H1 (cell line): ENCODE measurements around the gene RAD9A. TPM values are rescaled to one million over a fixed set of nuclear protein-coding genes. Genes with fewer than 3 reads are reported as not detected.

ENCODE experiments used
- BCL11A ChIP-seq, 2 experiments: IDR thresholded peaks; one replicate each; pipeline ENCODE4 v1.6.1; 2011; ENCODE audit warnings: low read depth in 2 of 2, low read length in 2 of 2, mild to moderate bottlenecking in 2 of 2
- CHD1 ChIP-seq: IDR thresholded peaks from 2 replicates; pipeline ENCODE4 v1.6.1; 2012; ENCODE audit warnings: low read depth, low read length, improper control_type of control experiment
- CHD2 ChIP-seq: IDR thresholded peaks from 2 replicates; pipeline ENCODE4 v1.6.1; 2012; ENCODE audit warnings: low read length, improper control_type of control experiment
- CTBP2 ChIP-seq: IDR thresholded peaks from 2 replicates; pipeline ENCODE4 v1.7.0; 2011; ENCODE audit warnings: borderline replicate concordance, mild to moderate bottlenecking, moderate library complexity, mixed read lengths, low read length; ENCODE audit not compliant: insufficient read depth, insufficient read length
- CTCF ChIP-seq, 3 experiments: IDR thresholded peaks; 1 replicate in 2 of 3; 2 replicates in 1 of 3; pipeline versions ENCODE4 v1.5.1 to v1.6.1; 2011; ENCODE audit warnings: low read length in 3 of 3, mild to moderate bottlenecking in 3 of 3, inconsistent platforms in 2 of 3, low read depth in 1 of 3, moderate library complexity in 1 of 3; ENCODE audit not compliant: insufficient read depth in 1 of 3; ENCODE audit errors: control extremely low read depth in 1 of 3
- E2F6 ChIP-seq: IDR thresholded peaks from 2 replicates; pipeline ENCODE4 v1.6.1; 2012; ENCODE audit warnings: inconsistent platforms
- EGR1 ChIP-seq: IDR thresholded peaks from 2 replicates; pipeline ENCODE4 v1.6.1; 2011; ENCODE audit warnings: low read depth, low read length, borderline replicate concordance
- EP300 ChIP-seq, 2 experiments: IDR thresholded peaks; 1 replicate in 1 of 2; 2 replicates in 1 of 2; pipeline ENCODE4 v1.6.1; 2011 to 2012; ENCODE audit warnings: low read depth in 2 of 2, low read length in 2 of 2, mild to moderate bottlenecking in 2 of 2, borderline replicate concordance in 1 of 2, inconsistent platforms in 1 of 2, moderate library complexity in 1 of 2
- FOSL1 ChIP-seq: IDR thresholded peaks from 2 replicates; pipeline ENCODE4 v1.6.1; 2011; ENCODE audit warnings: mild to moderate bottlenecking, low read depth, low read length, moderate library complexity; ENCODE audit not compliant: insufficient read depth
- HDAC2 ChIP-seq, 2 experiments: fragments of 300-600 bp in 1 of 2; sonication (generic) in 1 of 2; IDR thresholded peaks; 2 replicates each; pipeline ENCODE4 v1.6.1; 2011 to 2012; ENCODE audit warnings: low read depth in 2 of 2, low read length in 2 of 2, mild to moderate bottlenecking in 2 of 2, moderate library complexity in 2 of 2, borderline replicate concordance in 1 of 2, inconsistent platforms in 1 of 2
- JUN ChIP-seq: IDR thresholded peaks from 2 replicates; pipeline ENCODE4 v1.6.1; 2011; ENCODE audit warnings: low read depth, mild to moderate bottlenecking, improper control_type of control experiment, low read length
- MAFK ChIP-seq: IDR thresholded peaks from 2 replicates; pipeline ENCODE4 v1.6.1; 2012; ENCODE audit warnings: low read depth, mild to moderate bottlenecking, improper control_type of control experiment, low read length
- NANOG ChIP-seq: IDR thresholded peaks from 2 replicates; pipeline ENCODE4 v1.6.1; 2011; ENCODE audit warnings: low read length, low read depth, mild to moderate bottlenecking, inconsistent platforms; ENCODE audit not compliant: insufficient read depth, poor library complexity, severe bottlenecking
- POLR2A ChIP-seq, 2 experiments: IDR thresholded peaks; 1 replicate in 1 of 2; 2 replicates in 1 of 2; pipeline ENCODE4 v1.6.1; 2011; ENCODE audit warnings: low read depth in 2 of 2, low read length in 2 of 2, mild to moderate bottlenecking in 2 of 2; ENCODE audit errors: control extremely low read depth in 1 of 2
- POU5F1 ChIP-seq: IDR thresholded peaks from 2 replicates; pipeline ENCODE4 v1.6.1; 2011; ENCODE audit warnings: low read depth, mild to moderate bottlenecking, low read length, moderate library complexity
- RAD21 ChIP-seq, 2 experiments: IDR thresholded peaks in 1 of 2; conservative IDR thresholded peaks in 1 of 2; 2 replicates each; pipeline ENCODE4 v1.6.1; 2011; ENCODE audit warnings: low read depth in 2 of 2, low read length in 2 of 2, improper control_type of control experiment in 1 of 2, inconsistent platforms in 1 of 2, mild to moderate bottlenecking in 1 of 2, moderate library complexity in 1 of 2
- SUZ12 ChIP-seq: fragments of 200-600 bp; sonication (generic); IDR thresholded peaks from 2 replicates; pipeline ENCODE4 v1.6.1; 2012; ENCODE audit warnings: mild to moderate bottlenecking, inconsistent platforms, low read length, moderate library complexity, mixed read lengths
- TCF12 ChIP-seq: IDR thresholded peaks from 2 replicates; pipeline ENCODE4 v1.6.1; 2011; ENCODE audit warnings: low read depth, mild to moderate bottlenecking, low read length
- polyA plus RNA-seq, 7 experiments: library from polyadenylated mRNA; depleted of rRNA in 3 of 7; stranded (reverse) in 5 of 7; unstranded in 2 of 7; fragments of >200 nt in 5 of 7; fragments of 200-250 nt in 2 of 7; gene quantifications; 1 replicate in 5 of 7; 2 replicates in 1 of 7; 4 replicates in 1 of 7; pipeline versions ENCODE4 v1.2.1 to v1.2.3, GENCODE V29; 2011 to 2013; ENCODE audit warnings: missing spikeins in 2 of 7, mixed read lengths in 2 of 7
- total RNA-seq: library from RNA; stranded (reverse); fragmentation: NEBNext Ultra II Directional; extraction: Animal tissue kit (Norgen Biotek cat#: 25700); gene quantifications from 2 replicates; pipeline ENCODE4 v1.2.1, GENCODE V29; 2021

RAD9A gene
- total and polyA plus RNA-seq, 2 of the 8 experiments (the other 6 are each of a cell fraction or from before 2014, with no cell fraction given): 22.2 to 25.5 TPM

- TF ChIP-seq POU5F1: no peak
- no peak for TF ChIP-seq CTCF (IDR thresholded peaks at IDR 0.05; ENCODE audit: control extremely low read depth in 1 of 3, insufficient read depth in 1 of 3, low read depth in 1 of 3, low read length in 3 of 3)
- no peak for TF ChIP-seq BCL11A (IDR thresholded peaks at IDR 0.05; ENCODE audit: low read depth in 2 of 2, low read length in 2 of 2)
- no peak for TF ChIP-seq E2F6
- TF ChIP-seq CHD2: peak; percentile 40; the same call in 1 of the 2 replicates
- 0 out of 4 replicates have a peak, but pooled peaks of 1 of the 2 experiments have one; percentile 56 for TF ChIP-seq HDAC2 (IDR thresholded peaks at IDR 0.05; ENCODE audit: borderline replicate concordance in 1 of 2, low read depth in 2 of 2, low read length in 2 of 2)
- no peak for TF ChIP-seq CTBP2
- no peak for TF ChIP-seq NANOG
- no peak for TF ChIP-seq CHD1
- peak; percentile 49 to 79; a peak in 2 of 3 replicates for TF ChIP-seq EP300 (IDR thresholded peaks at IDR 0.05; ENCODE audit: borderline replicate concordance in 1 of 2, low read depth in 2 of 2, low read length in 2 of 2)
- no peak; a peak in 1 of 4 replicates for TF ChIP-seq RAD21 (IDR thresholded peaks at IDR 0.05 in 1 of 2, conservative IDR thresholded peaks at IDR 0.05 in 1 of 2; ENCODE audit: low read depth in 2 of 2, low read length in 2 of 2)
- peak; percentile 89; the same call in 1 of the 2 replicates for TF ChIP-seq TCF12
- no peak for TF ChIP-seq POLR2A (IDR thresholded peaks at IDR 0.05; ENCODE audit: control extremely low read depth in 1 of 2, low read depth in 2 of 2, low read length in 2 of 2)
- TF ChIP-seq EGR1: no peak
- no peak for TF ChIP-seq FOSL1
- no peak for TF ChIP-seq SUZ12
- no peak for TF ChIP-seq JUN
- TF ChIP-seq MAFK: no peak
These were observed 44.8 kb downstream of the RAD9A start (continued) for GRCh38 chr11:67436459-67437081.
